ENCODE data around the gene SETBP1.

DNA sequence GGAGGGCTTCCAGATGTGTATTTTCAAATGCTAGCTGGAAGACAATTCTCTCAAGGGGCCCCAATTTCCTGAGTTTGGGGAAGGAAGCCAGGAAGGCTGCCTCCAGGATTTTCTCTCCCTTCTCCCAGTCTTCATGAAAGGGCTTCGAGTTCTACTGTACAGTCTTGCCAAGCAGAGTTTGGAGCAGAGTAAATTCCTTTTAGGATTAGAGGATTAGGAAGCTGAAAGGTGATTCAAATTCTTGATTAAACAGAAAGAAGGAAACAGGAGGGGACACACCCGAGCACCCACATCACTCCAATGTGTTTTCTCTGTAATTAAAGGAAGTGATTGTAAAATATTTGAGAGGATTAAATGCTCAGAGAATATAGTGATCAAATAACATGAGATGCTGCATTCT lies 217.8 kb downstream of the SETBP1 start:
- TF ChIP-seq ZNF565 (CRISPR knock-in tag; conservative IDR thresholded peaks at IDR 0.05; ENCODE audit: low read depth) (no peak), RARB (CRISPR knock-in tag; IDR thresholded peaks at IDR 0.05) (no peak)
- TF ChIP-seq, protein P1, sequence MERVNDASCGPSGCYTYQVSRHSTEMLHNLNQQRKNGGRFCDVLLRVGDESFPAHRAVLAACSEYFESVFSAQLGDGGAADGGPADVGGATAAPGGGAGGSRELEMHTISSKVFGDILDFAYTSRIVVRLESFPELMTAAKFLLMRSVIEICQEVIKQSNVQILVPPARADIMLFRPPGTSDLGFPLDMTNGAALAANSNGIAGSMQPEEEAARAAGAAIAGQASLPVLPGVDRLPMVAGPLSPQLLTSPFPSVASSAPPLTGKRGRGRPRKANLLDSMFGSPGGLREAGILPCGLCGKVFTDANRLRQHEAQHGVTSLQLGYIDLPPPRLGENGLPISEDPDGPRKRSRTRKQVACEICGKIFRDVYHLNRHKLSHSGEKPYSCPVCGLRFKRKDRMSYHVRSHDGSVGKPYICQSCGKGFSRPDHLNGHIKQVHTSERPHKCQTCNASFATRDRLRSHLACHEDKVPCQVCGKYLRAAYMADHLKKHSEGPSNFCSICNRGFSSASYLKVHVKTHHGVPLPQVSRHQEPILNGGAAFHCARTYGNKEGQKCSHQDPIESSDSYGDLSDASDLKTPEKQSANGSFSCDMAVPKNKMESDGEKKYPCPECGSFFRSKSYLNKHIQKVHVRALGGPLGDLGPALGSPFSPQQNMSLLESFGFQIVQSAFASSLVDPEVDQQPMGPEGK (CRISPR knock-in tag; IDR thresholded peaks at IDR 0.05; ENCODE audit: borderline replicate concordance) = no peak

Data from SK-N-SH treated with all-trans-retinoic acid at 6 μM for 48 hours (cell line).